ENCODE results near the gene ANK3. TPM values are rescaled to one million over a fixed set of nuclear protein-coding genes. Genes with fewer than 3 reads are reported as not detected.

ANK3 gene
- total RNA-seq, 4 donors from 2014 or later = 34.8 to 91.3 (median 56.7) TPM

DNA sequence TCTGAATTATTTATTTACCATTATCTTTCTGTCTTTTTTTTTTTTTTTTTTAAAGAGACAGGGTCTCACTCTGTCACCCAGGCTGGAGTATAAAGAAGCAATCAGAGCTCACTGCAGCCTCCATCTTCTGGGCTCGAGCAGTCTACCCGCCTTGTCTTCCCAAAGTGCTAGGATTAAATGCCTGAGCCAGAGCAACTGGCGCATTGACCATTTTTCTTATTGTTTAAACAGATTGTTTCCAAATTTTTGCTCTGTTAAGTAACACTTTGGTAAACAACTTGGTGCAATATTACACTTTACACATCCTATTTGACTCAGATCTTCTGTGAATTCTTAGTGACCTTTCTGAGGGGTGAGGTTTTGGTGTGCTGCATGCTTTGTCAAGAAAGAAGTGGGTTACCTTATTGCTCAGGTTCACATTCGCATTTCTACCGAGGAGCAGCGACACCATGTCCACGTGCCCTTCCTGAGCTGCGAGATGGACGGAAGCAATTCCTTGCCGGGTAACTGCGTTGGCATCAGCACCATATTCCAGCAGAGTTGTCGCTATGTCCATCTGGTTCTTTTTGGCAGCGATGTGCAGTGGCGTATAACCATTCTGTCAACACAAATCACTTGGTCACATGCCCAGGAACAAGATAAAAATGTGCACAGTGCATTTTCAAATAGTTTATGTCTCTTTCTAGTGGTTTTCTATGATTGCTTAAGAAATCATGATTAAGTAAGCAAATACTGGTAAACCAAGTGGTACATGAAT is 203.2 kb downstream of the ANK3 start:
- Histone ChIP-seq H3K9me3 (no peaks in the 10 kb centered on the region), H3K4me3 (no peak overlapping the region), H3K36me3 (no peaks in the 10 kb centered on the region), H3K27me3 (no peaks in the 10 kb centered on the region), H3K4me1 (peaks cover 0 to 5% of the 10 kb centered on the region in 2 donors), H3K27ac (no peak overlapping the region)
- DNase-seq = no peak
- intact Hi-C loops (cut with DNase I; ENCODE audit: low total_unique reads) = no loop called here
- no peak for TF ChIP-seq POLR2A (IDR thresholded peaks at IDR 0.05)
- TF ChIP-seq CTCF (IDR thresholded peaks at IDR 0.05) = no peak

DNA sequence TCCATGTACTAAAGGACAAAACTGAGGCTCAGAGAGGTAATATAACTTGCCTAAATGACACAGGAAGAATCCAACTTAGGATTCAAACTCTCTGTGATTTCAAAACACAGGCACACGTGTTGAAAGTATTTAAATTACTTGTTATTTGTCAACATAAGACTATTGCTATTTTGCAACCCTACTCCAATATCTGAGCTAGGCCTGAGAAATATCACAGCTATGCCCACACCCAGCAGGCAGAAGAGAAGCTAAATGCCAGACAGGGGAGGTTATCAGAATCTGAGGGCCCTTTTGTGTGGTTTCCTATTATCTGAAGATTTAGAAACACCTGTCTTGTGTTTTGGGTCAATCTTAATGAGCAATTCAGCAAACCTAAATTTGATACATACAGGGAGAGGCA is 204.3 kb downstream of the ANK3 start:
- Histone ChIP-seq H3K27ac (peak overlapping the region in 1 of 2 donors; percentile 10), H3K36me3 (no peaks in the 10 kb centered on the region), H3K9me3 (no peaks in the 10 kb centered on the region), H3K4me1 (peaks cover 0 to 5% of the 10 kb centered on the region in 2 donors), H3K4me3 (no peak overlapping the region), H3K27me3 (no peaks in the 10 kb centered on the region)
- intact Hi-C loops (cut with DNase I; ENCODE audit: low total_unique reads) = no loop called here
- DNase-seq = no peak
- TF ChIP-seq POLR2A (IDR thresholded peaks at IDR 0.05) (no peak), CTCF (IDR thresholded peaks at IDR 0.05) (no peak)

DNA sequence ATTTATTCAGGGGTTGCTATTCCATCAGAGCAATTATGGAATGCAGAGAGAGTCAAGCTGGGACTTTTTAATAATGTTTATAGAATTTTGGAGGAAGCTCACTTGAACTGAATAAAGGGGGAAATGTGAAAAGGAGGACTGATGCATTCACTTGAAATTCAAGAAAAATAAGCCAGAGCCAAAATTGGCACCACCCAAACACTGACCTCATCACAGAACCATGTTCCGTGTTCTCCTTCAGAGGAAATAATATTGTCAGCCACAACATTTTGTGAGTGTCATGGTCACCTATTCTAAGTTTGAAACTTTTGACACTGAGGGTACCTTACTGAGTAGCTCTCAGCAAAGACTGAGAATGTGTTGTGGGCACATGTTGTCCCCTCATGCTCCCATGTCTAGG is 207.0 kb downstream of the ANK3 start:
- TF ChIP-seq POLR2A (IDR thresholded peaks at IDR 0.05) (no peak), CTCF (IDR thresholded peaks at IDR 0.05) (no peak)
- H3K27ac ChIP-seq = peak overlapping the region; percentile 55 to 61
- no peak overlapping the region for H3K4me3 ChIP-seq
- H3K4me1 ChIP-seq = peaks cover 0 to 5% of the 10 kb centered on the region in 2 donors
- intact Hi-C loops (cut with DNase I; ENCODE audit: low total_unique reads) = no loop called here
- peak in 1 of 2 donors; percentile 24 for DNase-seq
- no peaks in the 10 kb centered on the region for H3K36me3 ChIP-seq
- no peaks in the 10 kb centered on the region for H3K27me3 ChIP-seq
- H3K9me3 ChIP-seq = no peaks in the 10 kb centered on the region

- H3K4me3 ChIP-seq = no peak overlapping the region
- H3K27ac ChIP-seq = no peak overlapping the region
- no peak for DNase-seq
- no peaks in the 10 kb centered on the region for H3K9me3 ChIP-seq
- no peaks in the 10 kb centered on the region for H3K36me3 ChIP-seq
- peaks cover 0 to under 1% of the 10 kb centered on the region in 2 donors for H3K4me1 ChIP-seq
- intact Hi-C loops (cut with DNase I; ENCODE audit: low total_unique reads) = no loop called here
- TF ChIP-seq POLR2A (IDR thresholded peaks at IDR 0.05) = no peak
- no peak for TF ChIP-seq CTCF (IDR thresholded peaks at IDR 0.05)
- no peaks in the 10 kb centered on the region for H3K27me3 ChIP-seq
Measured at GRCh38 chr10:60176925-60177324, 212.8 kb downstream of the ANK3 start.

DNA sequence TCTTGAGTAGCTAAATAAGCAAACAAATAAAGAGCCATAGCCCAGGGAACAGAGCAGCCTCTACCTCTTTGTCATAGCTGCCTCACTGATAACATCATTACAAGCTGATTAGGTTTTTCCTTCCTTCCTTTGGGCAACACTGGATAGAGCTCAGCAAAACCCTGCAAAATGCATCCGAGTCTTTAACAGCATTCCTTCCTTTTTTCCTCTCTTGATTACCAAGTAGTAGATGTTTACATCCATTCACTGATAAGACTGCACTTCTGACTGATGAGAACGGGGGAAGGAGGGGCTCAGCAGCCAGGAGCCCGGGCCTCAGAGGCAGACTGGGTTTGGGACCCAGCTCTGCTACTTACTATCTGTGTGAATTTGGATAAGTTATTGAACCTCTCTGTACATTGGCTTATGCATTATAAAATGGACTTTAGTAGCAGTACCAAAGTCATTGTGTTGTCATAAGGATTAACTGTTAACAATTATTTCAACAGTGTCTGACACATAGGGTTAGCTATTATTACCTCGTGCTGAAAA is 214.2 kb downstream of the ANK3 start:
- Histone ChIP-seq H3K9me3 (no peaks in the 10 kb centered on the region), H3K27ac (no peak overlapping the region), H3K27me3 (no peaks in the 10 kb centered on the region), H3K4me3 (no peak overlapping the region), H3K36me3 (no peaks in the 10 kb centered on the region), H3K4me1 (no peaks in the 10 kb centered on the region)
- TF ChIP-seq POLR2A (IDR thresholded peaks at IDR 0.05) = no peak
- no peak for TF ChIP-seq CTCF (IDR thresholded peaks at IDR 0.05)
- no peak for DNase-seq
- intact Hi-C loops (cut with DNase I; ENCODE audit: low total_unique reads) = no loop called here

Data from uterus (tissue), 4 donors.